A172 (cell line): ENCODE measurements around the gene RASL11A. TPM values are rescaled to one million over a fixed set of nuclear protein-coding genes. Genes with fewer than 3 reads are reported as not detected.
"Not testable (repeated sequence)": the region's sequence is repeated elsewhere in the genome, so short reads cannot be mapped to it uniquely, and the experiment has no call there.

Experiments
- DNase-seq: peaks from one replicate; pipeline ENCODE4 v3.0.0-alpha.2; 2015; ENCODE audit warnings: low spot score
- total RNA-seq: library from RNA; depleted of rRNA; stranded (reverse); fragments of >200 nt; shearing (Covaris generic); gene quantifications from 2 replicates; pipeline ENCODE4 v1.2.3, GENCODE V29; 2014

RASL11A gene
- total RNA-seq, 1 experiment from 2014 or later = 5.3 TPM

DNA sequence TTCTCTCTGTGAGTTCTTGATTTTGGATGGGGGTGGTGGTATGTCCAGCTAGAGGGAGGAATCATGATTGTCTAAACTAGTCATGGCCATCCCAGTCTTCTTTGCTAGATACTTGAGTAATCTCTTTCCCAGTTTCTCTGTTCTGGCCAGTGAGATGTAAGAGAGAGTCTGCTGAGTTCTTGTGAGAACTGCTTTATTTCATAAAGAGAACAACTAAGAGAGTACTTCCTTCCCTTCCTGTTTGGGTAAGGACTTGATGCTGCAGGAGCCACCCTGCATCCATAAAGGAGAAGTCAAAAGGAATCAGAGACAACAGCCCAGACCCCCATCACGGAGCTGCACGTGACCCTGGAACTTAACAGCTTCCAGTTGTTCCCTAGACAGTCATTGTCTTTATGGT lies 3.0 kb upstream of the RASL11A start:
- DNase-seq = no peak

GRCh38 chr13:27269114-27269665 lies 1.4 kb upstream of the RASL11A start:
- no peak for DNase-seq

- no peak for DNase-seq
Measured at GRCh38 chr13:27271570-27272096, 1.0 kb downstream of the RASL11A start.

DNA sequence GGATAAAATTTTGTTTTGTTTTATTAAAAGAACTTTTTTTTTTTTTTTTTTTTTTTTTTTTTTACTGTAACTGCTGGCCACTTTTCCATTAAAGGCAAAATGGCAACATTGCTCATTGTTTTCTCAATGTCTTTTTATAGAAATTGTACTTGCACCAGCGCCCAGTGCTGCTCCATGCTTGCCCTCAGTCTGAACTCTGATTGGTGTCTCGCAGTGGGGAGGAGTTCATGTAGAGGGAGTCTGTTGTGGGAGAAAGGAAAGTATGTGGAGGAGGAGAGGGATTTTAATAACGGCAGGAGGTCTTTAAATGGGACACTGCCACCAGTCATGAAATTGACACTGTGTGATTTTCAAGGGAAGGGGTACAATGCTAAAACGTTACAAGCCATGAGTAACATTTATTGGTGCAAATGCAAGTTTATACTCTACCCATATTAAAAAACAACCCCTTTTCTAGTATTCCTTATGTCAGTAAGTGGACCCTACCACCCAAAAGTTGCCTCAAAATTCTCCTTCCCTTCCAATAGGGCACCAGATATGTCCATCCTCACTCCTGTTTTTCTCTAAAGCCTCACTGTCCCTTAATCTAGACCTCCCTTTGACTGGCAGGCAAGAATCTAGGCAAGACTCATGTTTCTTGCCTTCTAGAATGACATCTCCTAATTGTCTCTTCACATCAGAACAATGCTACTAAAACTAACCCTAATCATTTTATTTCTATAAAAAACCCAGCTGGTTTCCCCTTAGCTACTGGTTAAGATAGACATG lies 3.2 kb downstream of the RASL11A start:
- DNase-seq = peak; percentile 10

DNA sequence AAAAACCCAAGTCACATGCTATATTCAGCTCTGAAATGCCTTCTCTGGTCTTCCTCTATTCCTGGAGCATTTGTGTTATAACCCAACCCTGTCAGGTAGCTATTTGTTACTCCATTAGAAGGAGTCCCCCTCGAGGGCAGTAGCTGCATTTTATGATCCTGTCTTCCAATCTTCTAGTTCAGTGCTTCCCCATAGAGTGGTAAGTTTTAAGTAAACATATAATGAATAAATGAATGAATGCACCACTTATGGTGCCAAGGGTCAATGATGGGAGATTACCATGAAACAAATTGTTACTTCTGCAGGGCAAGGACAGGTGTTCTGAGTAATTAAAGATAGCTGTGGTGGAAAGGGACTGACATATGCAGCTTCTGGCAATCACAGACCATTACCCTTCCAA lies 4.0 kb downstream of the RASL11A start:
- DNase-seq = no peak

DNA sequence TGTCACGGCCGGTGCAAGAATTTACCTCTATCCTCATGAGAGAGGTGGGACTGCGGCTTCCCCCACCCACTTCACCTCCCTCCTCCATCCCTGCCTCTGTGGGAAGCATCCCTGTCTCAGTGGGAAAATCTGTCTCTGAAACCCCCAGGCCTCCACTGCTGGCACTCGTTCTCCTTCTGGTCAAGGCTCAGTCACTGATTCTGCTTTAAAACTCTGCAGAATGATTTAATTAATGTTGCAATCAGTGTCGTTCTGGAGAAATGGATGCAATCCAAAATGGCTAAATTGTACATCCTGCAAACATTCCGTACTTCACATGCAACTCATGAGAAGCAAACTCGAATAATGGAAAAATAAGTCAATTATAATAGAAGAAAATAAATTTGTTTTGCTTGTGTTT lies 5.6 kb downstream of the RASL11A start:
- no peak for DNase-seq

DNA sequence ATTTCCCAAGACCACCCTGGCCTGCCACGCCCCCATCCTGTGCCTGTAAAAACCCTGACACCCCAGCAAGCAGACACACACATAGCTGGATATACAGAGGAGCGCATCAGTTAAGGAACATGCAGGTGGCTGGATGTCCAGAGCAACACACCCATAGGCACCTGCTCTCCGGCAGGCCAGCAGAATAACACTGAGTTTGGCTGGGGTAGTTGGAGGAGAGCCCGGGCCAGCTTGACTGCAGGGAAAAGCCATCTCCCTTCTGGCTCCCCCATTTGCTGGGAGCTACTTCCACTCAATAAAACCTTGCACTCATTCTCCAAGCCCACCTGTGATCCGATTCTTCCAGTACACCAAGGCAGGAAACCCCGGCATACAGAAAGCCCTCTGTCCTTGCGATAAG lies 8.9 kb downstream of the RASL11A start:
- no peak for DNase-seq

- DNase-seq = peak; percentile 5
Measured at GRCh38 chr13:27280009-27280656, 9.5 kb downstream of the RASL11A start.

- DNase-seq = no peak
Measured at GRCh38 chr13:27280841-27281240, 10.2 kb downstream of the RASL11A start.

DNA sequence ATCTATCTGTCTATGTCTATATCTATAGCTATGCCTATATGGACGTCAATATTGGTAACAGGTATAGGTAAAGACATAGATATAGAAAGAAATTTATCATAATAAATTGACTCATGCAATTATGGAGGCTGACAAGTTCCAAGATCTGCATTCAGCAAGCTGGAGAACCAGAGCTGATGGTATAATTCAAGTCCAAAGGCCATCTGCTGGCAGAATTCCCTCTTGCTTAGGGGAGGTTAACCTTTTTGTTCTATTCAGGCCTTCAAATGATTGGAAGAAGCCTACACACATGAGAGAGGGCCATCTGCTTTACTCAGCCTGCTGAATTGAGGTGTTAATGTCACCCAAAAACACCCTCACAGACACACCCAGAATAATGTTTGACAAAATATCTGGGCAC lies 10.8 kb downstream of the RASL11A start:
- no peak for DNase-seq

- DNase-seq = peak; percentile 13
Measured at GRCh38 chr13:27283906-27284493, 13.4 kb downstream of the RASL11A start.

DNA sequence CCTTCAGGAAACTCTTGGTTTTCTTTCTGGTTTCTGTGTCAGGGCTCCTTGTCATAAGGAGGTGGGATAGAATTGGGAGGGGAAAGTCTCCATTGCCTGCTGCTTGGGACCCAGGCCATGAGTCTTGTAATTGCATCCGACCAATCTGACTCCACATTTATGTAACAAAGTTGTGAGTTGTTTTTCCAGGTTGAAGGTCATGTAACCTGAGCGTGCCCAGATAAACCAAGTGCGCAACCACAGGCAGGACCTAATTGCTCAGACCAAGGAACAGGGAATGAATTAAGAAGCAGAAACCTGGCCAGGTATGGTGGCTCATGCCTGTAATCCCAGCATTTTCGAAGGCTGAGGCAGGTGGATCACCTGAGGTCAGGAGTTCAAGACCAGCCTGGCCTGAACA lies 17.8 kb downstream of the RASL11A start:
- DNase-seq = no peak

DNA sequence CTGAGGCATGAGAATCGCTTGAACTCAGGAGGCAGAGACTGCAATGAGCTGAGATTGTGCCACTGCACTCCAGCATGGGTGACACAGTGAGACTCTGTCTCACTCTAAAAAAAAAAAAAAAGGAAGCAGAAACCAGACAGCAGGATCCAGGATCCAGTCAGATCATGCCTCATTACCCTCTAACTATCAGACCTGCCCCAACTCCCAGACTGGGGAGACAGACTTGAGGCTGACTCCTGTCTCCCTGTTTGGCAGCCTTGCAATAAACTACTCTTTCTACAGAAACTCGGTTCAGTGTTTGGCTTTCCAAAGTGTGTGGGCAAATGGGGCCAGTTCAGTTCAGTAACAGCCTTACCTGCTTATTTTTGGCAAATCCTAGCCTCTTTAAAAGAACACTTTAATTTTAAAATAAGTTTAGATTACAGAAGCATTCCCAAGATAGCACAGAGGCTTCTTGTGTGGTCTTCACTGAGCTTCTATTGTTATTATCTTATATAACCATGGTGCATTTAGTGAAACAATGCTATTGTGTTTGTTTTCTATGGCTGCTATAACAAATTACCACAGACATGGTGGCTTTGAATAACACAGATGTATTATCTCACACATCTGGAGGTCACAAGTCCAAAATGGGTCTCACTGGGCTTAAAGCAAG lies 18.5 kb downstream of the RASL11A start:
- DNase-seq = no peak

- no peak for DNase-seq
Measured at GRCh38 chr13:27290715-27291114, 20.1 kb downstream of the RASL11A start.

DNA sequence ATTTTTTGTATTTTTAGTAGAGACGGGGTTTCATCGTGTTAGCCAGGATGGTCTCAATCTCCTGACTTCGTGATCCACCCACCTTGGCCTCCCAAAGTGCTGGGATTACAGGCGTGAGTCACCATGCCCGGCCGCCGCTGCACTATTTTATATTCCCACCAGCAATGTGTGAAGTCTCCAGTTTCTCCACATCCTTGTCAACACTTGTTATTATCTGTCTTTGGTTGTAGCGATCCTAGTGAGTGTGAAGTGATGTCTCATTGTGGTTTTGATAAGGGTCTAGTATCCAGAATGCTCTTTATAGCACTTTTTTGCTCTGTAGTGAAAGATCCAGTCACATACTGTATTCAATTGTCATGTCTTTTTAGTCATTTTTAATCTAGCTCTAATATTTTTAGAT lies 21.3 kb downstream of the RASL11A start:
- not testable (repeated sequence) for DNase-seq

GRCh38 chr13:27293076-27293691 lies 22.6 kb downstream of the RASL11A start:
- DNase-seq = no peak

- DNase-seq = no peak
Measured at GRCh38 chr13:27293873-27294515, 23.4 kb downstream of the RASL11A start.

DNA sequence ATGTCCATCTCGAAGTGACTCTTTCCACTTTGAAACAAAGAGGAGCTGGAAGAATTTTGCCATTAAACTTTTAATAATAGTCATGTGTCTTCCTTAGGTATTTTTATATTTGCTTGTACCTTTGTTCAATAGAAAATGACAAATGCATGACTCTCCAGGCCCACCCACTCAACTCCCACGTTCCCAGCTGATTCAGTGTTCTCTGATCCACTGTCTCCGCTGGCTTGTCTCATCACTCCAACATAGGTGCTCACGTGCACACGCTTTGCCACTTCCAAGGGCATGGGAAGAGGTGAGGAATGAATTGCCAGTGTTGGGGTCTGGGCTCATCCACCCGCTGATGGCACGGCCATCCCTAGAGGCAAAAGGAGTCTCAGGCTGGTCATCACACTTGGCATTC lies 24.5 kb downstream of the RASL11A start:
- DNase-seq = no peak

GRCh38 chr13:27295660-27296059 lies 25.0 kb downstream of the RASL11A start:
- no peak for DNase-seq

DNA sequence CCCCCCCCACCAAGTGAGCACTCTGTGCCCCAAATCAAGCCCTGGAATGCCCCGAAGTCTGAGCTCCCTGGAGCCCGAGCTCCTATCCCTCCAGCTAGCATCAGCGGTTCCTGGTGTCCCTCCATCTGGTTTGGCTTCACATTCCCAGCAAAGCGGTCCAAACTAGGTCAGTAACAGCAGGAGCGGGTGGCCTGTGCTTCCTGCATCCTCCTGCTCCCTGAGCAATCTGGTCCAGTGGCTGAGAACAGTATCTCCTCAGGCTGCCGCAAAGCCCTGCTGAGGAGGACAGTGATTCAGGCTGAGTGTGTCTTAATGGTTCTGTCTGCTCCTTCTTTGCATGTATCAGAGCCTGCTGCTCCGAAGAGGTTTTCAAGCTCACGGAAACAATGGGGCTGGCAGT lies 25.9 kb downstream of the RASL11A start:
- no peak for DNase-seq

DNA sequence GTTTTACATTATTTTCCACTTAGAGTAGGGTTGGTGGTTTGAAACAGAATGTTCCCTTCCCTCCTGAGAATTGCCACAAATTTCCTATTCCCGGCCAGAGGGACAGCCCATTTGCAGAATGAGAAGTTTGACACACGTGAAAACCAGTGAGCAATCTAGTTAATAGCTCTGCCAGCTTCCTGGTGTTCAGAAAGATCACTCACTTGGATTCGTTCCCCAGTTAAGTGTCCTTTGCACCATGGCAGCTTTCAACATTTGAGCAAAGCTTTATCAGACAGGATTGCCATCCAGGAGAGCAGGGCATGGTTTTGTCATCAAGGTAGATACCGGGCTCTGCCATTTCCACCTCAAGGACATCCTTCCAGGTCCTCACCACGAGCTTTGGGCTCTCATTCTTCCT lies 28.2 kb downstream of the RASL11A start:
- DNase-seq = no peak
